SK-N-SH treated with all-trans-retinoic acid at 6 μM for 48 hours (cell line): Measurements from ENCODE around the gene YJU2.

Experiments
- ATAC-seq: fragments of 200-7000 bp; cut with Tn5 transposase; 3 replicates; pipeline ENCODE4 v1.9.1; 2020; ENCODE audit warnings: mild to moderate bottlenecking, moderate library complexity
- BACH2 ChIP-seq: fragments of 250-450 bp; sonication (Bioruptor Pico); IDR thresholded peaks from 2 replicates; pipeline ENCODE4 v1.9.0; 2021; ENCODE audit warnings: mild to moderate bottlenecking, borderline replicate concordance
- ESRRG ChIP-seq: fragments of 250-450 bp; sonication (Bioruptor Pico); IDR thresholded peaks from 2 replicates; pipeline ENCODE4 v1.6.1; 2021; ENCODE audit warnings: mild to moderate bottlenecking
- ISL1 ChIP-seq: fragments of 250-450 bp; sonication (Bioruptor Pico); IDR thresholded peaks from 2 replicates; pipeline ENCODE4 v2.1.2; 2022; ENCODE audit warnings: mild to moderate bottlenecking, moderate library complexity
- PATZ1 ChIP-seq: fragments of 250-450 bp; sonication (Bioruptor Pico); IDR thresholded peaks from 2 replicates; pipeline ENCODE4 v1.8.0; 2020; ENCODE audit warnings: mild to moderate bottlenecking, moderate library complexity, borderline replicate concordance
- PPARA ChIP-seq: fragments of 250-450 bp; sonication (Bioruptor Pico); IDR thresholded peaks from 2 replicates; pipeline ENCODE4 v1.5.0; 2020; ENCODE audit warnings: mild to moderate bottlenecking, borderline replicate concordance
- ZFP3 ChIP-seq: fragments of 250-450 bp; sonication (Bioruptor Pico); IDR thresholded peaks from 2 replicates; pipeline ENCODE4 v1.5.0; 2020; ENCODE audit warnings: mild to moderate bottlenecking, moderate library complexity
- ZNF565 ChIP-seq: fragments of 450-650 bp; formaldehyde crosslinking; conservative IDR thresholded peaks from 2 replicates; pipeline ENCODE4 v1.5.0; 2020; ENCODE audit warnings: low read depth, mild to moderate bottlenecking, moderate library complexity
- ZNF70 ChIP-seq: fragments of 450-650 bp; formaldehyde crosslinking; IDR thresholded peaks from 2 replicates; pipeline ENCODE4 v1.5.0; 2020; ENCODE audit warnings: mild to moderate bottlenecking, moderate library complexity
- ZNF8 ChIP-seq: fragments of 450-650 bp; formaldehyde crosslinking; IDR thresholded peaks from 2 replicates; pipeline ENCODE4 v1.5.0; 2020; ENCODE audit warnings: mild to moderate bottlenecking, moderate library complexity
- TF ChIP-seq, protein P1 (sequence below): fragments of 250-450 bp; sonication (Bioruptor Pico); IDR thresholded peaks from 2 replicates; pipeline ENCODE4 v1.5.0; 2020; ENCODE audit warnings: mild to moderate bottlenecking, moderate library complexity
- TF ChIP-seq, protein P2 (sequence below): fragments of 250-450 bp; sonication (Bioruptor Pico); IDR thresholded peaks from 2 replicates; pipeline ENCODE4 v1.5.1; 2020; ENCODE audit warnings: low read depth, mild to moderate bottlenecking, moderate library complexity
- TF ChIP-seq, protein P3 (sequence below): fragments of 250-450 bp; sonication (Bioruptor Pico); IDR thresholded peaks from 2 replicates; pipeline ENCODE4 v1.8.0; 2021; ENCODE audit warnings: low read depth, mild to moderate bottlenecking, moderate library complexity, borderline replicate concordance
- TF ChIP-seq, protein P4 (sequence below): fragments of 250-450 bp; sonication (Bioruptor Pico); IDR thresholded peaks from 2 replicates; pipeline ENCODE4 v1.5.1; 2021; ENCODE audit warnings: mild to moderate bottlenecking, moderate library complexity

The YJU2 gene

DNA sequence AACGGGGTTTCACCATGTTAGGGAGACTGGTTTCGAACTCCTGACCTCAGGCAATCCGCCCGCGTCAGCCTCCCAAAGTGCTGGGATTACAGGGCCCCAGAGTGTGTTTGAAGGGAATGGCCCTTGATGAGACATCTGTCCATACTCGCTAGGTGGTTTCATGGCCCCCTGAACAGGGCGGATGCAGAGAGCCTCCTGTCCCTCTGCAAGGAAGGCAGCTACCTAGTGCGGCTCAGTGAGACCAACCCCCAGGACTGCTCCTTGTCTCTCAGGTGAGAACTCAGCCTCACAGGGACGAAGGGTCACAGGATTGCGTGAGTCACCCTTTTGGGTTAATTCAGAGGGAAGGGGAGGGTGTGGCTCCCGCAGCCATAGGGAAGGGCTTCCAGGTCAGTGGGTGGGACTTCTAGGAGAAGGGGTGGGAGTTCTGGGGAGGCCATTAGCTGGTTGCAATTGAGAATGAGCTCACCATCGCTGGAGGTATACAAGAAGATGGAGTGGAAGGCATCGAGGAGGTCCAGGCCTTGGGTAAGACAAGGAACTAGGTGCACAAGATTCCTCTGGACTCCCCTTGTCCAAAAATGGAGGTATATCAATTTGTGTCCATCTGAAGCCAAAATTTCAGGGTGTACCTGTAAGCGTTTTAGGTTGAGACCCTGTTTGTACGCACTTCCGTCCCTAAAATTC, 41.4 kb downstream of the YJU2 start (continued):
- TF ChIP-seq, protein P1, sequence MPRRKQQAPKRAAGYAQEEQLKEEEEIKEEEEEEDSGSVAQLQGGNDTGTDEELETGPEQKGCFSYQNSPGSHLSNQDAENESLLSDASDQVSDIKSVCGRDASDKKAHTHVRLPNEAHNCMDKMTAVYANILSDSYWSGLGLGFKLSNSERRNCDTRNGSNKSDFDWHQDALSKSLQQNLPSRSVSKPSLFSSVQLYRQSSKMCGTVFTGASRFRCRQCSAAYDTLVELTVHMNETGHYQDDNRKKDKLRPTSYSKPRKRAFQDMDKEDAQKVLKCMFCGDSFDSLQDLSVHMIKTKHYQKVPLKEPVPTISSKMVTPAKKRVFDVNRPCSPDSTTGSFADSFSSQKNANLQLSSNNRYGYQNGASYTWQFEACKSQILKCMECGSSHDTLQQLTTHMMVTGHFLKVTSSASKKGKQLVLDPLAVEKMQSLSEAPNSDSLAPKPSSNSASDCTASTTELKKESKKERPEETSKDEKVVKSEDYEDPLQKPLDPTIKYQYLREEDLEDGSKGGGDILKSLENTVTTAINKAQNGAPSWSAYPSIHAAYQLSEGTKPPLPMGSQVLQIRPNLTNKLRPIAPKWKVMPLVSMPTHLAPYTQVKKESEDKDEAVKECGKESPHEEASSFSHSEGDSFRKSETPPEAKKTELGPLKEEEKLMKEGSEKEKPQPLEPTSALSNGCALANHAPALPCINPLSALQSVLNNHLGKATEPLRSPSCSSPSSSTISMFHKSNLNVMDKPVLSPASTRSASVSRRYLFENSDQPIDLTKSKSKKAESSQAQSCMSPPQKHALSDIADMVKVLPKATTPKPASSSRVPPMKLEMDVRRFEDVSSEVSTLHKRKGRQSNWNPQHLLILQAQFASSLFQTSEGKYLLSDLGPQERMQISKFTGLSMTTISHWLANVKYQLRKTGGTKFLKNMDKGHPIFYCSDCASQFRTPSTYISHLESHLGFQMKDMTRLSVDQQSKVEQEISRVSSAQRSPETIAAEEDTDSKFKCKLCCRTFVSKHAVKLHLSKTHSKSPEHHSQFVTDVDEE (CRISPR knock-in tag): no peak
- no peak for TF ChIP-seq ISL1 (CRISPR knock-in tag)
- TF ChIP-seq ZNF565: no peak
- TF ChIP-seq, protein P2, sequence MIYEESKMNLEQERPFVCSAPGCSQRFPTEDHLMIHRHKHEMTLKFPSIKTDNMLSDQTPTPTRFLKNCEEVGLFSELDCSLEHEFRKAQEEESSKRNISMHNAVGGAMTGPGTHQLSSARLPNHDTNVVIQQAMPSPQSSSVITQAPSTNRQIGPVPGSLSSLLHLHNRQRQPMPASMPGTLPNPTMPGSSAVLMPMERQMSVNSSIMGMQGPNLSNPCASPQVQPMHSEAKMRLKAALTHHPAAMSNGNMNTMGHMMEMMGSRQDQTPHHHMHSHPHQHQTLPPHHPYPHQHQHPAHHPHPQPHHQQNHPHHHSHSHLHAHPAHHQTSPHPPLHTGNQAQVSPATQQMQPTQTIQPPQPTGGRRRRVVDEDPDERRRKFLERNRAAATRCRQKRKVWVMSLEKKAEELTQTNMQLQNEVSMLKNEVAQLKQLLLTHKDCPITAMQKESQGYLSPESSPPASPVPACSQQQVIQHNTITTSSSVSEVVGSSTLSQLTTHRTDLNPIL (CRISPR knock-in tag): no peak
- no peak for TF ChIP-seq BACH2
- TF ChIP-seq PPARA: no peak

DNA sequence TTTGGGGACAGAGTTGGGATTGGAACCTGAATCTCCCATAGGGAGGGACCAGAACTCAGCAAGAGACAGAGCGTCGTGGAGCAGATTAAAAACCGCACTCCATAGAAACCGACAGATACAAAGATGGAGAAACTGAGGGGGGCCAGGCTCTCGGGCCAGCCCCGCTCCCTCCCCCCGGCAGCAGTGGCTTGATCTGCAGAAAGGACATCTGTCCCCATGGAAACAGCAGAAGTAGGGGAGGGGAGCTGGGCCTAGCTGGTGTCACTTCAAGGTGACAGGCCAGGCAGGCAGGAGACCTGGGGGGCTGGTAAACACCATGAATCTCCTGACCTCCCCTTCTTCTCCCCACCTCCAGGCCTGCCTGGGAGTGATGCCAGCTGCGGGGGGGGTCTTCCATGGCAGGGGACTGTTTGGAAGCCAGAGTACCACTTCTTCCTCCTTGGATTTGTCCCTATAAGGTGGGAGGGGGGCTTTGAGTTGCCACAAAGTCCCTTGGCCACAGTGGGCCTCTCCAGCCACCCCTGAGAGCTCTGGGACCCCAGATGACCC, 44.4 kb downstream of the YJU2 start:
- TF ChIP-seq, protein P1 (CRISPR knock-in tag): no peak
- TF ChIP-seq ZNF565 (no peak), PATZ1 (CRISPR knock-in tag) (no peak), ZNF70 (no peak), ESRRG (no peak), BACH2 (no peak), ZNF8 (CRISPR knock-in tag) (no peak)
- TF ChIP-seq, protein P2 (CRISPR knock-in tag): no peak
- TF ChIP-seq, protein P3, sequence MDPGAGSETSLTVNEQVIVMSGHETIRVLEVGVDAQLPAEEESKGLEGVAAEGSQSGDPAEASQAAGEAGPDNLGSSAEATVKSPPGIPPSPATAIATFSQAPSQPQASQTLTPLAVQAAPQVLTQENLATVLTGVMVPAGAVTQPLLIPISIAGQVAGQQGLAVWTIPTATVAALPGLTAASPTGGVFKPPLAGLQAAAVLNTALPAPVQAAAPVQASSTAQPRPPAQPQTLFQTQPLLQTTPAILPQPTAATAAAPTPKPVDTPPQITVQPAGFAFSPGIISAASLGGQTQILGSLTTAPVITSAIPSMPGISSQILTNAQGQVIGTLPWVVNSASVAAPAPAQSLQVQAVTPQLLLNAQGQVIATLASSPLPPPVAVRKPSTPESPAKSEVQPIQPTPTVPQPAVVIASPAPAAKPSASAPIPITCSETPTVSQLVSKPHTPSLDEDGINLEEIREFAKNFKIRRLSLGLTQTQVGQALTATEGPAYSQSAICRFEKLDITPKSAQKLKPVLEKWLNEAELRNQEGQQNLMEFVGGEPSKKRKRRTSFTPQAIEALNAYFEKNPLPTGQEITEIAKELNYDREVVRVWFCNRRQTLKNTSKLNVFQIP (CRISPR knock-in tag): no peak
- no peak for ATAC-seq

DNA sequence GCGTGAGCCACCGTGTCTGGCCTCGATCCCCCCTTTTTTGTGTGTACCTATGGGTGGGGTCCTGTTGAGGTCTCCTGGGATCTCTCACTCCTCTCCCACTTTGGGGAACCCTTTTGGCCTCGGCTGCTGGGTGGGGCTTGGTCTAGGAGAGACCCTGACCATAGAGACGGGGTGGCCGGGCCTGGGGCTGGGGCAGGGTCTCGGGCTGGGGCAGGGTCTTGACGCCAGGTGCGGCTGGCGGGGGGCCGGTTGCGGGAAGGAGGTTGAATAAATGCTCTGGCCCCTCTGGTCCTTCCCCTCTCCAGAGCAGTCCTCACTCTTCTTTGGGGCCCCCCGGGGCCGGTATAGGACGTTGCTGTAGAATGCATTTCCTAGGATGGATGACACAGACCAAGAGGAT, 45.6 kb downstream of the YJU2 start:
- no peak for ATAC-seq
- TF ChIP-seq, protein P4, sequence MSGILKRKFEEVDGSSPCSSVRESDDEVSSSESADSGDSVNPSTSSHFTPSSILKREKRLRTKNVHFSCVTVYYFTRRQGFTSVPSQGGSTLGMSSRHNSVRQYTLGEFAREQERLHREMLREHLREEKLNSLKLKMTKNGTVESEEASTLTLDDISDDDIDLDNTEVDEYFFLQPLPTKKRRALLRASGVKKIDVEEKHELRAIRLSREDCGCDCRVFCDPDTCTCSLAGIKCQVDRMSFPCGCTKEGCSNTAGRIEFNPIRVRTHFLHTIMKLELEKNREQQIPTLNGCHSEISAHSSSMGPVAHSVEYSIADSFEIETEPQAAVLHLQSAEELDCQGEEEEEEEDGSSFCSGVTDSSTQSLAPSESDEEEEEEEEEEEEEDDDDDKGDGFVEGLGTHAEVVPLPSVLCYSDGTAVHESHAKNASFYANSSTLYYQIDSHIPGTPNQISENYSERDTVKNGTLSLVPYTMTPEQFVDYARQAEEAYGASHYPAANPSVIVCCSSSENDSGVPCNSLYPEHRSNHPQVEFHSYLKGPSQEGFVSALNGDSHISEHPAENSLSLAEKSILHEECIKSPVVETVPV (CRISPR knock-in tag): no peak
- no peak for TF ChIP-seq ZFP3 (CRISPR knock-in tag)
- TF ChIP-seq, all 23 proteins: peak for 0
